HG03354 (cell line): ENCODE data around the gene TRAF3IP3.

Source experiments
- ATAC-seq: cut with Tn5 transposase; IDR thresholded peaks from one replicate; pipeline ENCODE4 v1.9.1; 2021; ENCODE audit warnings: mild to moderate bottlenecking; ENCODE audit not compliant: unreplicated experiment, poor library complexity, severe bottlenecking

Gene TRAF3IP3

GRCh38 chr1:209759829-209760359 lies 4.0 kb downstream of the TRAF3IP3 start:
- ATAC-seq = no peak

GRCh38 chr1:209761011-209761635 lies 5.3 kb downstream of the TRAF3IP3 start:
- no peak for ATAC-seq

- ATAC-seq = no peak
These were observed 10.2 kb downstream of the TRAF3IP3 start for GRCh38 chr1:209766051-209766450.

- ATAC-seq = no peak
These were observed 11.2 kb downstream of the TRAF3IP3 start for GRCh38 chr1:209767096-209767495.

GRCh38 chr1:209767706-209768105 lies 11.9 kb downstream of the TRAF3IP3 start:
- ATAC-seq = no peak

- peak; percentile 84 for ATAC-seq
These were observed 12.5 kb downstream of the TRAF3IP3 start for GRCh38 chr1:209768354-209768774.

GRCh38 chr1:209769171-209769904 lies 13.5 kb downstream of the TRAF3IP3 start:
- ATAC-seq = peak; percentile 80

- no peak for ATAC-seq
These were observed 14.1 kb downstream of the TRAF3IP3 start for GRCh38 chr1:209769971-209770370.

- ATAC-seq = no peak
These were observed 15.0 kb downstream of the TRAF3IP3 start for GRCh38 chr1:209770636-209771415.

- no peak for ATAC-seq
These were observed 16.3 kb downstream of the TRAF3IP3 start for GRCh38 chr1:209772126-209772525.

- peak; percentile 70 for ATAC-seq
These were observed 18.7 kb downstream of the TRAF3IP3 start for GRCh38 chr1:209774592-209774991.

GRCh38 chr1:209775678-209776077 lies 19.8 kb downstream of the TRAF3IP3 start:
- ATAC-seq = no peak

GRCh38 chr1:209777587-209777986 lies 21.7 kb downstream of the TRAF3IP3 start:
- ATAC-seq = no peak

- no peak for ATAC-seq
These were observed 22.2 kb downstream of the TRAF3IP3 start for GRCh38 chr1:209778102-209778501.

GRCh38 chr1:209780268-209780667 lies 24.4 kb downstream of the TRAF3IP3 start:
- no peak for ATAC-seq

GRCh38 chr1:209783386-209783785 lies 27.5 kb downstream of the TRAF3IP3 start:
- ATAC-seq = no peak

GRCh38 chr1:209784265-209785169 lies 28.7 kb downstream of the TRAF3IP3 start, which contains the start of gene C1orf74:
TSS of gene C1orf74 (minus strand) at chr1:209784559. CDS start at chr1:209783634, 925 bp downstream.
- ATAC-seq = peak; percentile 100

GRCh38 chr1:209785592-209785991 lies 29.7 kb downstream of the TRAF3IP3 start:
- ATAC-seq = no peak

GRCh38 chr1:209786146-209786545 lies 30.3 kb downstream of the TRAF3IP3 start:
- no peak for ATAC-seq
